Measurements from ENCODE around the gene CSNK1D. TPM values are rescaled to one million over a fixed set of nuclear protein-coding genes. Genes with fewer than 3 reads are reported as not detected.
"Not testable (repeated sequence)": the region's sequence is repeated elsewhere in the genome, so short reads cannot be mapped to it uniquely, and the experiment has no call there.

Gene CSNK1D
- total RNA-seq, 1 experiment from 2014 or later, result 234 TPM

- no peaks in the 10 kb centered on the region for H3K27me3 ChIP-seq (ENCODE audit: control insufficient read depth, insufficient read depth, low read length)
- no peak for DNase-seq (ENCODE audit: low read depth, low spot score)
- no peaks in the 10 kb centered on the region; the same call in 1 of the 2 replicates for H3K36me3 ChIP-seq (ENCODE audit: control insufficient read depth, insufficient read depth, low read length)
- ATAC-seq, result peak; percentile 77
- in situ Hi-C loops (cut with HindIII; ENCODE audit: low pct_unique_long_range_greater_than_20kb, low sequenced_read_pairs), result no loop called here
- no peak for TF ChIP-seq CTCF (IDR thresholded peaks at IDR 0.05)
- TF ChIP-seq POLR2AphosphoS5 (IDR thresholded peaks at IDR 0.05; ENCODE audit: low read depth, low read length), result 0 out of 2 replicates have a peak, but pooled peaks have one; percentile 44
- no peaks in the 10 kb centered on the region for H3K9me3 ChIP-seq (ENCODE audit: control insufficient read depth, insufficient read depth, low read depth, low read length)
- H3K27ac ChIP-seq (ENCODE audit: low read length), result peak overlapping the region; percentile 92
- CTCF ChIA-PET, result no interaction called here
- intact Hi-C loops (cut with micrococcal nuclease; ENCODE audit: unreplicated experiment), result no loop called here
- peaks cover 47% of the 10 kb centered on the region for H3K4me1 ChIP-seq (ENCODE audit: control insufficient read depth, insufficient read depth, low read length)
- H3K4me3 ChIP-seq (ENCODE audit: low read depth in 2 of 2, low read length in 2 of 2), result peak overlapping the region; percentile 68 to 70
- POLR2A ChIA-PET, result interaction anchor here (0.5 kb wide), 1 partner anchor 9 kb away, joined by 5 read pairs; no protein-coding TSS in a partner anchor
- no TSS peak for BruUV-seq (replicated peaks)
These were observed 60.1 kb downstream of the CSNK1D start for GRCh38 chr17:82213251-82214011.

- Histone ChIP-seq H3K36me3 (ENCODE audit: control insufficient read depth, insufficient read depth, low read length) (no peaks in the 10 kb centered on the region; the same call in 1 of the 2 replicates), H3K4me3 (ENCODE audit: low read depth in 2 of 2, low read length in 2 of 2) (peak within 1 kb of the TSS; percentile 68 to 70), H3K9me3 (ENCODE audit: control insufficient read depth, insufficient read depth, low read depth, low read length) (no peaks in the 10 kb centered on the region), H3K27me3 (ENCODE audit: control insufficient read depth, insufficient read depth, low read length) (no peaks in the 10 kb centered on the region), H3K4me1 (ENCODE audit: control insufficient read depth, insufficient read depth, low read length) (peaks cover 42% of the 10 kb centered on the region), H3K27ac (ENCODE audit: low read length) (peak within 1 kb of the TSS; percentile 92)
- intact Hi-C loops (cut with micrococcal nuclease; ENCODE audit: unreplicated experiment), result no loop called here
- TF ChIP-seq REST (IDR thresholded peaks at IDR 0.05; ENCODE audit: insufficient read depth in 1 of 2, low read depth in 2 of 2, low read length in 1 of 2), result no peak
- no peak for TF ChIP-seq TCF7L2 (IDR thresholded peaks at IDR 0.05; ENCODE audit: low read depth, low read length)
- peak; percentile 91 for TF ChIP-seq SIN3A (IDR thresholded peaks at IDR 0.05; ENCODE audit: borderline replicate concordance, insufficient read depth, low read depth, low read length)
- TF ChIP-seq POLR2AphosphoS5 (IDR thresholded peaks at IDR 0.05; ENCODE audit: low read depth, low read length), result peak; percentile 76
- TF ChIP-seq CTCF (IDR thresholded peaks at IDR 0.05), result no peak
- ChIA-PET CTCF (no interaction called here), POLR2A (interaction anchor here (0.7 kb wide), 1 partner anchor 86 kb away, joined by 13 read pairs; no protein-coding TSS in a partner anchor)
- in situ Hi-C loops (cut with HindIII; ENCODE audit: low pct_unique_long_range_greater_than_20kb, low sequenced_read_pairs), result no loop called here
- ATAC-seq (peak; percentile 82), DNase-seq (ENCODE audit: low read depth, low spot score) (no peak)
- no TSS peak for BruUV-seq (replicated peaks)
These were observed 60.9 kb downstream of the CSNK1D start, which contains the start of gene CCDC57 for GRCh38 chr17:82212331-82213250. Gene CCDC57, minus strand, starts transcription at chr17:82212842. Its CDS starts 10,898 bp downstream, at chr17:82201944.

- CTCF ChIA-PET, result not testable (repeated sequence)
These were observed 62.8 kb downstream of the CSNK1D start for GRCh38 chr17:82210655-82211054.

More at GRCh38 chr17:82210655-82211054, 62.8 kb downstream of the CSNK1D start:
- POLR2A ChIA-PET; H3K27me3 ChIP-seq (ENCODE audit: control insufficient read depth, insufficient read depth, low read length); intact Hi-C loops (cut with micrococcal nuclease; ENCODE audit: unreplicated experiment); ATAC-seq; H3K9me3 ChIP-seq (ENCODE audit: control insufficient read depth, insufficient read depth, low read depth, low read length); in situ Hi-C loops (cut with HindIII; ENCODE audit: low pct_unique_long_range_greater_than_20kb, low sequenced_read_pairs); DNase-seq (ENCODE audit: low read depth, low spot score); BruUV-seq (replicated peaks); H3K36me3 ChIP-seq (ENCODE audit: control insufficient read depth, insufficient read depth, low read length); H3K27ac ChIP-seq (ENCODE audit: low read length); H3K4me3 ChIP-seq (ENCODE audit: low read depth in 2 of 2, low read length in 2 of 2): not testable (repeated sequence)
- H3K4me1 ChIP-seq (ENCODE audit: control insufficient read depth, insufficient read depth, low read length), result peaks cover 37% of the 10 kb centered on the region

All from Panc1 (cell line).